ENCODE measurements around the gene RAD17.

The RAD17 gene

DNA sequence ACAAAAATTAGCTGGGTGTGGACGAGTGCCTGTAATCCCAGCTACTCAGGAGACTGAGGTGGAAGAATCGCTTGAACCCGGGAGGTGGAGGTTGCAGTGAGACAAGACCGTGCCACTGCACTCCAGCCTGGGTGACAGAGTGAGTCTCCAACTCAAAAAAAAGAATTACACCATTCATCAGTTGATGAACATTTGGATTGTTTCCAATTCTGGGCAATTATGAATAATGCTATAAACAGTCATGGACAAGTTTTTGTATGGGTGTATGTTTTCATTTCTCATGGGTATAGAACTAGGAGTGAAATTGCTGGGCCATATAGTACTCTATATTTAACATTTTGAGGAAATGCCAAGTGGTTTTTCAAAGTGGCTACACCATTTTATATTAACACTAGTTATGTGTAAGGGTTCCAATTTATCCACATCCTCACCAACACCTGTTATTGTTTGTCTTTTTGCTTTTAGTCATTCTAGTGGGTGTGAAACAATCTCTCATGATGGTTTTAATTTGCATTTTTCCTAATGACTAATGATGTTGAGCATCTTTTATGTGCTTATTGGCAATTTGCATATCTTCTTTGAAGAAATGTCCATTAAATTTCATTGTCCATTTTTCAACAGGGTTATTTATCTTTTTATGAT is 28.0 kb upstream of the RAD17 start:
- no peak overlapping the region for H3K27ac ChIP-seq (replicated peaks)
- H3K27me3 ChIP-seq (ENCODE audit: insufficient read depth, poor library complexity, severe bottlenecking), result no peaks in the 10 kb centered on the region
- DNase-seq (ENCODE audit: low read depth in 1 of 2, low spot score in 1 of 2), result no peak
- no peak for TF ChIP-seq GABPA (IDR thresholded peaks at IDR 0.05; ENCODE audit: low read depth)
- no peak for TF ChIP-seq SPI1 (IDR thresholded peaks at IDR 0.05; ENCODE audit: borderline replicate concordance, low read depth)
- TF ChIP-seq CTCF (IDR thresholded peaks at IDR 0.05; ENCODE audit: insufficient read depth, low read length), result no peak
- TF ChIP-seq REST (IDR thresholded peaks at IDR 0.05; ENCODE audit: insufficient replicate concordance, low read depth), result no peak
- no peak for TF ChIP-seq POLR2AphosphoS5 (IDR thresholded peaks at IDR 0.05; ENCODE audit: low read depth)
- H3K4me3 ChIP-seq (replicated peaks; ENCODE audit: insufficient read depth, low read length), result no peak overlapping the region

GRCh38 chr5:69343083-69343482 is 26.5 kb upstream of the RAD17 start:
- TF ChIP-seq SPI1 (IDR thresholded peaks at IDR 0.05; ENCODE audit: borderline replicate concordance, low read depth), result no peak
- no peak for TF ChIP-seq POLR2AphosphoS5 (IDR thresholded peaks at IDR 0.05; ENCODE audit: low read depth)
- TF ChIP-seq REST (IDR thresholded peaks at IDR 0.05; ENCODE audit: insufficient replicate concordance, low read depth), result no peak
- no peak for TF ChIP-seq CTCF (IDR thresholded peaks at IDR 0.05; ENCODE audit: insufficient read depth, low read length)
- no peak for TF ChIP-seq GABPA (IDR thresholded peaks at IDR 0.05; ENCODE audit: low read depth)
- H3K27ac ChIP-seq (replicated peaks), result no peak overlapping the region
- H3K27me3 ChIP-seq (ENCODE audit: insufficient read depth, poor library complexity, severe bottlenecking), result no peaks in the 10 kb centered on the region

GRCh38 chr5:69350664-69351063 is 19.0 kb upstream of the RAD17 start:
- no peaks in the 10 kb centered on the region for H3K27me3 ChIP-seq (ENCODE audit: insufficient read depth, poor library complexity, severe bottlenecking)
- H3K4me3 ChIP-seq (replicated peaks; ENCODE audit: insufficient read depth, low read length), result no peak overlapping the region
- no peak for TF ChIP-seq SPI1 (IDR thresholded peaks at IDR 0.05; ENCODE audit: borderline replicate concordance, low read depth)
- TF ChIP-seq CTCF (IDR thresholded peaks at IDR 0.05; ENCODE audit: insufficient read depth, low read length), result no peak
- no peak for TF ChIP-seq REST (IDR thresholded peaks at IDR 0.05; ENCODE audit: insufficient replicate concordance, low read depth)
- TF ChIP-seq GABPA (IDR thresholded peaks at IDR 0.05; ENCODE audit: low read depth), result no peak
- TF ChIP-seq POLR2AphosphoS5 (IDR thresholded peaks at IDR 0.05; ENCODE audit: low read depth), result no peak
- DNase-seq (ENCODE audit: low read depth in 1 of 2, low spot score in 1 of 2), result no peak
- H3K27ac ChIP-seq (replicated peaks), result no peak overlapping the region

More at GRCh38 chr5:69343083-69343482, 26.5 kb upstream of the RAD17 start:
- DNase-seq (ENCODE audit: low read depth in 1 of 2, low spot score in 1 of 2), result no peak
- no peak overlapping the region for H3K4me3 ChIP-seq (replicated peaks; ENCODE audit: insufficient read depth, low read length)
